Mesodermal cell (in vitro differentiated cells): ENCODE measurements around the gene OPCML.

Experiments
- H3K27ac ChIP-seq: 2 replicates; pipeline ENCODE4 v1.7.0; 2013; ENCODE audit warnings: mild to moderate bottlenecking, low read depth, low read length, moderate library complexity; ENCODE audit not compliant: severe bottlenecking
- H3K36me3 ChIP-seq: 2 replicates; pipeline ENCODE4 v1.7.1; 2013; ENCODE audit warnings: mild to moderate bottlenecking, low read length, moderate library complexity; ENCODE audit not compliant: control insufficient read depth, insufficient read depth
- H3K4me1 ChIP-seq: one replicate; pipeline ENCODE4 v1.7.1; 2013; ENCODE audit warnings: mild to moderate bottlenecking, low read length; ENCODE audit not compliant: insufficient read depth, control insufficient read depth, poor library complexity, severe bottlenecking
- H3K4me3 ChIP-seq: 2 replicates; pipeline ENCODE4 v1.7.0; 2013; ENCODE audit warnings: low read length, control low read depth, mild to moderate bottlenecking; ENCODE audit not compliant: insufficient read depth, poor library complexity, severe bottlenecking; ENCODE audit errors: extremely low read depth
- H3K9me3 ChIP-seq: 2 replicates; pipeline ENCODE4 v1.7.1; 2013; ENCODE audit warnings: mild to moderate bottlenecking, low read length, moderate library complexity; ENCODE audit not compliant: control insufficient read depth
- WGBS, 2 experiments: methylation state at CpG; one replicate each; pipeline ENCODE4 v1.1.5; 2013; ENCODE audit warnings: missing lambda C conversion rate in 2 of 2; ENCODE audit not compliant: insufficient coverage in 2 of 2; 5-methylcytosine and 5-hydroxymethylcytosine counted together

Gene OPCML

DNA sequence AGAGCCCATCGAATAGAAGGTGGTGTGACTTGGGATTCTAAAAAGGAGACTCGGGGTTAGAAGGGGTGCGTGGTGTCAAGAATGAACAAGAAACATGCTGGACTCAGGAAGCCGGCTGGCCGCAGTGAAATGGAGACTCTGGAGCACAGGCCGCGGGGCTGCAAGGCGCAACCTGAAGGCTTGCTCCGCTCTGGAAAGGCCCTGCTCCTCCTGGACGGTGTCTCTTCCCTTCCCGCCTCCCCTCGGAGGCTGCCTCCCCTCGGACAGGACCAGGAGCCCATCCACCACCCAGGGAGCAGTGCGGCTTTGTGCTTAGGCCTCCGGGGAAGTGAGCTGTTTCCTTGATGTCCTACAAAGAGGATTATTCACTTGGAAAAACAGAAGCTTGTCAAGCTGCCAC is 170.1 kb downstream of the OPCML start:
- no peaks in the 10 kb centered on the region for H3K4me1 ChIP-seq
- 94 to 95% methylated on average over 13 to 14 of the region's 15 CpGs for whole genome bisulfite sequencing, 2 experiments
- no peaks in the 10 kb centered on the region for H3K9me3 ChIP-seq
- H3K36me3 ChIP-seq = no peaks in the 10 kb centered on the region
- no peak overlapping the region for H3K4me3 ChIP-seq
- H3K27ac ChIP-seq = no peak overlapping the region

DNA sequence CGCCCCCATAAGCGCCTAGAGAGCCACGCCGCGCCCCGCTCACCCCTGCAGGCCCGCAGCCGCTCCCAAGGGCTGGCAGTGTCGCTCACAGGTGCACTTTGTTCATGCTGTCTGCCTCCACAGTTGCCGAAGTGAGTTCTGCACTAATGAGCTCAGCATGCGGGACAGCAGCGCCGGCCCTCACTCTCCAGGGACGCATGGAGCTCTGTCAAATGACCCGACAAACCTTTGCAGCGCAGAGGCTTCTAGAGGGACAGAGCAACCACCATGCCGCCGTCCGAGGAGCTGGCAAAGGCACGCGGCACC is 170.7 kb downstream of the OPCML start:
- no peaks in the 10 kb centered on the region for H3K9me3 ChIP-seq
- WGBS, 2 experiments = 92 to 95% methylated on average over 21 of the region's 21 CpGs

DNA sequence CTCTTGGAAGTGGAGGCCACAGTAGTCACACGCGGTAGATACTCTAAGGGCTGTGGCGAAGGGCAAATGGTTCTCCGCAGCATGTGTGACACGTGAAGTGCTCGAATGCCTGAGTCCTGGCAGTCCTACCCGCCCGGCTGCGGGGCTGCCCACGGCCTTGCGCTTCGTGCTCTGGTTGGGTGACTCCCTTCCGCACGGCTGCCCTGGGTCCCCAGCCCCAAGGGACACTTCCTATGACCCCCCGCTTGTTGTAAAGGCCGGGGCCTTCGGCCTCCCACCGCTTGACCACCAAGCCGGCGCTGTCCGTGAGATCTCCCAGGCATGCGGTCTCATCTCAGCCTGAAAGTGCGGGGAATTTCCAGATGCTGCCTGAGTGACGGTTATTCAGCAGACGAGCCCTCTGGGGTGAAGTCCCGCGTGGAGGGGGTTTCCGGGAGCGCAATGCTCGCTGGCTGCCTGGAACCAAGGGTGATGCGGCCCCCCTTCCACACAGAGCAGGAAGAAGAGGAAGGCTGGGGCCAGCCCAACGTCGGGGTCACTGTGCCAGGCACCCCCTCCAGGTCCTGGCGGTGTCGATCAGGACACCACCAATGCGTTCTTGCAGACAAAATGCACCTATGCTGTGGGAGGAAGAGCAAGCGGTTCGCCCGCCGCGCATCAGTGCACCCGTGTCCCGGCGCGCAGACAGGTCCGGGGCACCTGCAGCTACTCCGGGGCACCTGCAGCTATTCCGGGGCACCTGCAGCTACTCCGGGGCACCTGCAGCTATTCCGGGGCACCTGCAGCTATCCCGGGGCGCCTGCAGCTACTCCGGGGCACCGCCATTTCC is 171.2 kb downstream of the OPCML start:
- no peak overlapping the region for H3K4me3 ChIP-seq
- no peak overlapping the region for H3K27ac ChIP-seq
- whole genome bisulfite sequencing, 2 experiments = 93 to 95% methylated on average over 50 to 52 of the region's 54 CpGs

More for the DNA sequence above, 170.7 kb downstream of the OPCML start:
- H3K36me3 ChIP-seq = no peaks in the 10 kb centered on the region
- H3K4me3 ChIP-seq = no peak overlapping the region
- no peaks in the 10 kb centered on the region for H3K4me1 ChIP-seq
- H3K27ac ChIP-seq = no peak overlapping the region

DNA sequence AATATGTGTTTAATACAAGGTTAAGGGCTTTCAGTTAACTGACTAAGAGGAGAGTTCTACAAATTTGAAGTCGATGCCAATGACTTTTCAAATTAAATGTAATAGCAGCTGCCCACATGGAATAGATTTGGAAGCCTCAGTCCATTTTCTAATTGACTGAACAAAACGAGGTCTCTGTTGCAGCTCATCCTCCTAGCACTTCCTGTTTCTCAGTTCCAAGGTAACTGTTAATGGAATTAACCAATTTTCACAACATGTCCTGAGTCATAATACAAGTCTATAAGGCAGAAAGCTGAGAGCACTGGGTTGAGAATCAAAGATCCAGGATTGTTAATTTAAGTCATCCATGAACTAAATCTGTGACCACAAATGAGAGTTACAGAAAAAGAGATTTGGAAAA is 177.2 kb downstream of the OPCML start:
- H3K9me3 ChIP-seq = no peaks in the 10 kb centered on the region
- H3K4me1 ChIP-seq = no peaks in the 10 kb centered on the region
- H3K36me3 ChIP-seq = no peaks in the 10 kb centered on the region
- H3K4me3 ChIP-seq = no peak overlapping the region
- H3K27ac ChIP-seq = no peak overlapping the region
- WGBS, 2 experiments = 88 to 100% methylated on average over 1 to 2 of the region's 2 CpGs

More for the DNA sequence above, 171.2 kb downstream of the OPCML start:
- no peaks in the 10 kb centered on the region for H3K4me1 ChIP-seq
- no peaks in the 10 kb centered on the region for H3K36me3 ChIP-seq
- H3K9me3 ChIP-seq = no peaks in the 10 kb centered on the region

DNA sequence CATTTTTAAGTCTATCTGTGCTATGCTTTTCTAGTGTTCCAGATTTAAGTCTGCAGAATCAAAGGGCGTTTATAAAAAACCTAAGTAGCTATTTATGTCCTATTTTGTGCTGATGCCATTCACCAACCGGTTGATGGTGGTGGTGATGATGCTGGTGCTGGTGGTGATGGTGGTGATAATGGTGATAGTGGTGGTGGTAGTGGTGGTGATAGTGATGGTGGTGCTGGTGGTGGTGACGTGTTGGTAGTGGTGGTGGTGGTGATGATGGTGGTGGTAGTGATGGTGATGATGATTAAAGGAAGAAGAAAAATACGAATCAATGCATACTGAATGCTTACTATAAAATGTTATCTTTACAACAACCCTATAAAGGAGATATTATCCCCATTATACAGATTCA is 178.2 kb downstream of the OPCML start:
- Histone ChIP-seq H3K27ac (no peak overlapping the region), H3K4me1 (no peaks in the 10 kb centered on the region), H3K4me3 (no peak overlapping the region), H3K9me3 (no peaks in the 10 kb centered on the region), H3K36me3 (no peaks in the 10 kb centered on the region)
- WGBS, 2 experiments = 92 to 100% methylated on average over 1 to 2 of the region's 4 CpGs

DNA sequence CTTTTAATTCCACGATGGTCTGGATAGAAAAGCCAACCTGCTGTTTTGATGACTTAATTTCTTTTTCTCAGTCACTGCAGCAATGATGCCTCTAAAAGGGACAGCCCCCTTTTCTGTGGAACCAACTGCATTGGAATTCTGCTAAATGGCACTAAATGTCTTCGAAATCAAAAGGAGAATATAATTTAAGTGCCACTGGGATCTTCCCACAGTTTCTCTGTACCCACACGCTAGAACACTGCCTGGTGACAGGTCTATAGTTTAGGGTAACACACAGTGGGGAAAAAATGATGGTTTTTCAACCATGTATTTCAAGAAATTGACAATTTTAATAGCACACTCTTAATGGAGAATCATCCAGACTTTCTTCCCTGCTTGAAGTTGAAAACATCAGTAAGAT is 182.3 kb downstream of the OPCML start:
- Histone ChIP-seq H3K36me3 (no peaks in the 10 kb centered on the region), H3K9me3 (no peaks in the 10 kb centered on the region), H3K27ac (no peak overlapping the region), H3K4me3 (no peak overlapping the region), H3K4me1 (no peaks in the 10 kb centered on the region)
- WGBS, 2 experiments = 93 to 100% methylated on average over 1 of the region's 3 CpGs

DNA sequence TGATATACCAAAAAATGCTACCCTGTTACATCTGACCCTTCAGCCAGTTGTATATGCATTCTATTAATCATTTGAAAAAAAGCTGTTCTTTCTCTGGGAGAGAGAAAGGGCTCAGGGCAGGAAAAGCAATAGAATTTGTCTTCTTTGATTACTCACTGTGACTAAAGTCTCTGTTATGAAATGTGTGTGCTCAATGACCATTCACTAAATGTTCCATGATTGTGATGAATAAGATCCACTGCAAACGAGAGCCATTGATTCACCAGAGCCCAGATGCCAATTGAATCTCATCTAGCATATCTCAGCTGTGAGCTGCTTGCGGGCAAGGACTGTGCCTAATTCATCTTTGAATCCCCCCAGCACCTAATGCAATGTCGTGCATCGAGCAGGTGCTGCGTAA is 184.3 kb downstream of the OPCML start:
- WGBS, 2 experiments = 93 to 100% methylated on average over 2 of the region's 5 CpGs
- H3K36me3 ChIP-seq = no peaks in the 10 kb centered on the region
- H3K4me1 ChIP-seq = no peaks in the 10 kb centered on the region
- no peak overlapping the region for H3K4me3 ChIP-seq
- no peak overlapping the region for H3K27ac ChIP-seq
- no peaks in the 10 kb centered on the region for H3K9me3 ChIP-seq

DNA sequence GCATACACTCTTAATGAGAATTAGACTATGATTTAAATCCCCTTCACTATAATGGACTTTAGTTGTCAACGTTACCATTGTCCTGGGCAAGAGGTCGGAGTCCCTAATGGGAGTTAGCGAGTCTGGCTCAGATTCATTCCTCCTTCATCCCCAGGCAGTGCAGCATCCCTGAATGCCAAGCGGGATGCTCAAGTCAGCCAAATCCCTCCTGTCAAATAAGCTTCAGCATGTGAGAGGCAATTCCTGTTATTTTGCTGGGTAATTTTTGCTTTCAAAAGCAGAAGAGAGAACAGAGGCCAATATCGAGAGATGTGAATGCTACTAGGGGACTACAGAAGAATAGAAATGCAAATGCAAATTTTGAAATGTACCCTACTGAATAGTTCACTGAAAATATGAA is 186.2 kb downstream of the OPCML start:
- H3K9me3 ChIP-seq = no peaks in the 10 kb centered on the region
- H3K27ac ChIP-seq = no peak overlapping the region
- H3K4me1 ChIP-seq = no peaks in the 10 kb centered on the region
- WGBS, 2 experiments = 92 to 96% methylated on average over 4 of the region's 5 CpGs
- H3K36me3 ChIP-seq = no peaks in the 10 kb centered on the region
- no peak overlapping the region for H3K4me3 ChIP-seq

DNA sequence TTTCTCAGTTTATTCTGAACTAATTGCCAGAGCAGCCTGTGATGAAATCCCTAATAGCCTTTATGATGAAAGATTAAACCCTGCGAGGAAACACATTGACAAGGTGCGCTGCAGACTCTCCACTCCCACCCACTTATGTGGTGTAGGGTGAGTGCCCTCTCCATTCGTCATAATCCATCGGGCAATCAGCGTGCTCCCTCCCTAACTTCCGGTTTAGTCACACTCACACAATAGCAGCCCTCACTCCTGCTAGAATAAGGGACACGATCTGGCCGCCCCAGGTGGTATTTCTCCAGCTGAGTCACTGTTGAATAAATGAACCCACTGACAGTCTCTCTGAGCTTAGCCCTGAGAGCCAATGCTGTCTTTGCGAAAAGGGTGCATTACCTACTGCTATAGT is 188.3 kb downstream of the OPCML start:
- Histone ChIP-seq H3K4me1 (no peaks in the 10 kb centered on the region), H3K4me3 (no peak overlapping the region), H3K27ac (no peak overlapping the region), H3K36me3 (no peaks in the 10 kb centered on the region), H3K9me3 (no peaks in the 10 kb centered on the region)
- 62 to 68% methylated on average over 3 to 5 of the region's 9 CpGs for WGBS, 2 experiments

DNA sequence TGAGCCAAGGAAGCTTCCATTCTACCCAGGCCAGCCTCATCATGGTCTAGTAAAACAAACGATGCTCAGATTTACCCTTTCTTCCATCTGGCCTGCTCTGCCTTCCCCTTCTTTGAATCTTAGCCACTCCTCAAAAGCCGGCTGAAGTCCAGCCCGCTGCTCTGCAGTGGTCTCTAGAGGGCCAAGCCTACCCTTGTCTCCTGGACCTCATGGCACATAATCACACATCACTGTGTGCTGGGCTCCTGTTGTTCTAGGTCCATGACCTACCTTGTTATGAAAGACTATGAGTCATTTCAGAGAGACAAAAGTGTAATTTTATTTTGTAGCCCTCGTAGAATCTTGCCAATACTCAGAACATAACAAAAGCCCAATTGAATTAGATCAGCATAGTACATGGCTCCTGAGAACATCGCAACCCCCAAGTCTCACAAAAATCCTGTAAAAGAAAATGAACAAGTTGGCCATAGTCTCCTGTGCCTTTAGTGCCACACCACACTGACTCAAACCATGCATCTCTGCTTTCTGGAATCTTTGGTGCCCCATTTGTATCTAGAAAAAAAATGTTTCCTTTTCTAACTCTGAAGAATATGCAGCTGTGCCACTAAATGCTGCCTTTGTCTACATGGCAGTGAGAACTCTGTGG is 192.7 kb downstream of the OPCML start:
- Histone ChIP-seq H3K9me3 (no peaks in the 10 kb centered on the region), H3K36me3 (no peaks in the 10 kb centered on the region), H3K4me3 (no peak overlapping the region), H3K27ac (no peak overlapping the region), H3K4me1 (peaks cover 9% of the 10 kb centered on the region)
- WGBS, 2 experiments = 84 to 90% methylated on average over 2 to 4 of the region's 5 CpGs

DNA sequence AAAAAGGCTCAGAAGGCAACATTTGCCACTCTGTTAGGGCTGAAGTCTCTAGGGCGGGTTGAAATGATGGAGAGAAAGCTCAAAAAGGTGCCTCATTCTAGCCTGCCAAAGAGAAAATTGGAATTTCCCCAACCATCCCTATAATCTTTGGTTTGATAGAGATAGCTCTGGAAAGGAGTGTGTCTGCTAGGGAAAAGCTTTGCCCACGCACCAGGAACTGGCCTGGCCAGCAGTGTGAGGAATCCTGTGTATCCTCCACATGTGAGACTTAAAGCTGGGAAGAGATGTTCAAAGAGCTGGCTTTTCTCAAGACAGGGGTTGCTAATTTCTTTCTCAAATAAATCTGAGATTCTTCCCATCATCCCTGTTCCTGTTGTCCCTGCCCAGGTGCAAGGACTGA is 193.7 kb downstream of the OPCML start:
- 86% methylated on average over 1 of the region's 2 CpGs; no CpG with 5 or more reads in 1 of the 2 experiments for WGBS, 2 experiments
- H3K9me3 ChIP-seq = no peaks in the 10 kb centered on the region
- H3K36me3 ChIP-seq = no peaks in the 10 kb centered on the region
- H3K4me3 ChIP-seq = no peak overlapping the region
- H3K27ac ChIP-seq = no peak overlapping the region
- peaks cover 9% of the 10 kb centered on the region for H3K4me1 ChIP-seq
